IMR-90 (cell line): ENCODE measurements around the gene GNAO1. TPM values are rescaled to one million over a fixed set of nuclear protein-coding genes. Genes with fewer than 3 reads are reported as not detected.

Source experiments
- ATAC-seq: fragments of 200-7000 bp; cut with Tn5 transposase; 2 replicates; pipeline ENCODE4 v1.9.1; 2020; ENCODE audit warnings: low read depth, mild to moderate bottlenecking, moderate library complexity
- BruUV-seq: library from RNA; stranded (reverse); fragments of 400-500 nt; replicated peaks from 2 replicates; lab custom pipeline; 2021; lab: Mats Ljungman, UMichigan
- CTCF ChIA-PET: fragments of 300-600 bp; formaldehyde crosslinking; extraction: SDS; loops from one replicate; lab custom pipeline; 2021; ENCODE audit warnings: antibody characterized with exemption; lab: Yijun Ruan, JAX
- POLR2A ChIA-PET: fragments of 300-600 bp; sonication (Branson Sonifier 250); formaldehyde crosslinking; loops from one replicate; lab custom pipeline; 2022; ENCODE audit warnings: antibody characterized with exemption; ENCODE audit not compliant: unreplicated experiment; lab: Charles Lee
- DNase-seq: peaks from one replicate; pipeline ENCODE4 v3.0.0; 2013
- H2AFZ ChIP-seq: replicated peaks from 2 replicates; pipeline ENCODE3; 2013; ENCODE audit warnings: low read length, mild to moderate bottlenecking; ENCODE audit not compliant: poor library complexity
- H2AK5ac ChIP-seq: 2 replicates; pipeline ENCODE4 v1.6.1; 2013; ENCODE audit warnings: low read depth, low read length, inconsistent platforms
- H2AK9ac ChIP-seq: replicated peaks from 2 replicates; pipeline ENCODE3; 2013; ENCODE audit warnings: mild to moderate bottlenecking, low read depth, low read length, moderate library complexity; ENCODE audit not compliant: poor library complexity
- H2BK120ac ChIP-seq: 2 replicates; pipeline ENCODE4 v1.6.1; 2013; ENCODE audit warnings: low read depth, low read length, inconsistent platforms
- H2BK15ac ChIP-seq: 3 replicates; pipeline ENCODE4 v1.6.1; 2013; ENCODE audit warnings: low read depth, low read length, inconsistent platforms
- H2BK20ac ChIP-seq: 2 replicates; pipeline ENCODE4 v1.6.1; 2013; ENCODE audit warnings: low read depth, mild to moderate bottlenecking, inconsistent platforms, low read length, moderate library complexity
- H2BK5ac ChIP-seq: 2 replicates; pipeline ENCODE4 v1.6.1; 2013; ENCODE audit warnings: mild to moderate bottlenecking, low read depth, low read length, inconsistent platforms; ENCODE audit not compliant: poor library complexity, severe bottlenecking
- H3K14ac ChIP-seq: replicated peaks from 2 replicates; pipeline ENCODE4 v1.6.1; 2013; ENCODE audit warnings: low read depth, low read length, inconsistent platforms
- H3K18ac ChIP-seq: 2 replicates; pipeline ENCODE4 v1.6.1; 2013; ENCODE audit warnings: low read depth, low read length, control low read depth
- H3K23ac ChIP-seq: 2 replicates; pipeline ENCODE4 v1.6.1; 2013; ENCODE audit warnings: low read depth, low read length, inconsistent platforms
- H3K27ac ChIP-seq: 2 replicates; pipeline ENCODE4 v1.5.1; 2013; ENCODE audit warnings: mild to moderate bottlenecking, control low read depth, low read length; ENCODE audit not compliant: insufficient read depth
- H3K27me3 ChIP-seq: 2 replicates; pipeline ENCODE4 v1.6.1; 2013; ENCODE audit warnings: low read length; ENCODE audit not compliant: control insufficient read depth, insufficient read depth
- H3K36me3 ChIP-seq: 2 replicates; pipeline ENCODE4 v1.6.1; 2013; ENCODE audit warnings: low read length, mixed read lengths; ENCODE audit not compliant: control insufficient read depth, insufficient read depth
- H3K4ac ChIP-seq: 2 replicates; pipeline ENCODE4 v1.6.1; 2013; ENCODE audit warnings: low read depth, low read length, inconsistent platforms
- H3K4me1 ChIP-seq: 2 replicates; pipeline ENCODE4 v1.6.1; 2013; ENCODE audit warnings: low read length, mixed read lengths; ENCODE audit not compliant: control insufficient read depth, insufficient read depth
- H3K4me2 ChIP-seq: 2 replicates; pipeline ENCODE4 v1.6.1; 2013; ENCODE audit warnings: low read depth, mild to moderate bottlenecking, control low read depth, low read length, moderate library complexity
- H3K4me3 ChIP-seq: 2 replicates; pipeline ENCODE4 v1.5.1; 2013; ENCODE audit warnings: low read depth, mild to moderate bottlenecking, control low read depth, low read length, moderate library complexity; ENCODE audit not compliant: insufficient read depth
- H3K56ac ChIP-seq: 2 replicates; pipeline ENCODE4 v1.6.1; 2013; ENCODE audit warnings: low read length, inconsistent platforms; ENCODE audit not compliant: insufficient read depth; ENCODE audit errors: extremely low read depth
- H3K79me1 ChIP-seq, 2 experiments: 2 replicates each; pipeline ENCODE4 v1.6.1; 2013; ENCODE audit warnings: low read length in 2 of 2, inconsistent platforms in 1 of 2, low read depth in 1 of 2
- H3K9ac ChIP-seq: 2 replicates; pipeline ENCODE4 v1.6.1; 2013; ENCODE audit warnings: low read depth, low read length, control low read depth
- H3K9me1 ChIP-seq: 2 replicates; pipeline ENCODE4 v1.6.1; 2013; ENCODE audit warnings: low read length, inconsistent platforms; ENCODE audit not compliant: insufficient read depth
- H3K9me3 ChIP-seq: 2 replicates; pipeline ENCODE4 v1.6.1; 2013; ENCODE audit warnings: low read length; ENCODE audit not compliant: control insufficient read depth, insufficient read depth
- H4K20me1 ChIP-seq: 2 replicates; pipeline ENCODE4 v1.6.1; 2013; ENCODE audit warnings: low read length, inconsistent platforms; ENCODE audit not compliant: insufficient read depth
- H4K5ac ChIP-seq: 2 replicates; pipeline ENCODE4 v1.6.1; 2013; ENCODE audit warnings: mild to moderate bottlenecking, low read depth, low read length, control low read depth
- H4K8ac ChIP-seq, 2 experiments: 2 replicates each; pipeline ENCODE4 v1.6.1; 2013; ENCODE audit warnings: low read depth in 2 of 2, low read length in 2 of 2, control low read depth in 1 of 2, inconsistent platforms in 1 of 2
- H4K91ac ChIP-seq: 2 replicates; pipeline ENCODE4 v1.6.1; 2013; ENCODE audit warnings: low read depth, low read length, inconsistent platforms; ENCODE audit not compliant: insufficient read depth
- RAD21 ChIP-seq: IDR thresholded peaks from 2 replicates; pipeline ENCODE4 v1.6.1; 2012; ENCODE audit warnings: low read length, improper control_type of control experiment
- WGBS, 2 experiments: methylation state at CpG; one replicate each; pipeline versions ENCODE4 v1.1.5 to v1.1.7; 2013; ENCODE audit warnings: missing lambda C conversion rate in 2 of 2; ENCODE audit not compliant: insufficient read length in 1 of 2; ENCODE audit errors: extremely low coverage in 2 of 2; 5-methylcytosine and 5-hydroxymethylcytosine counted together
- dilution Hi-C: fragments of 300-500 bp; cut with HindIII; formaldehyde crosslinking; loops from one replicate; pipeline ENCODE4 v1.14.3; 2018; ENCODE audit warnings: low sequenced_read_pairs; ENCODE audit not compliant: unreplicated experiment
- in situ Hi-C: fragments of 300-500 bp; cut with MboI; formaldehyde crosslinking; loops from 3 replicates; pipeline ENCODE4 v1.14.3; 2019; ENCODE audit warnings: low sequenced_read_pairs, inconsistent platforms, mixed read lengths
- intact Hi-C: fragments of 100-400 bp; cut with micrococcal nuclease; formaldehyde crosslinking; loops from 2 replicates; pipeline ENCODE4 v1.10.0; 2022
- polyA plus RNA-seq, 3 experiments: library from polyadenylated mRNA; depleted of rRNA; stranded (reverse); fragments of >200 nt; gene quantifications; 2 replicates each; pipeline ENCODE4 v1.2.3, GENCODE V29; 2012; ENCODE audit warnings: low replicate concordance in 1 of 3
- total RNA-seq: library from RNA; depleted of rRNA; stranded (reverse); fragments of >200 nt; gene quantifications from 2 replicates; pipeline ENCODE4 v1.2.3, GENCODE V29; 2012

GNAO1 gene
- total and polyA plus RNA-seq, 2 of the 4 experiments (the other 2 are of a cell fraction): under 0.01 to 0.07 TPM

DNA sequence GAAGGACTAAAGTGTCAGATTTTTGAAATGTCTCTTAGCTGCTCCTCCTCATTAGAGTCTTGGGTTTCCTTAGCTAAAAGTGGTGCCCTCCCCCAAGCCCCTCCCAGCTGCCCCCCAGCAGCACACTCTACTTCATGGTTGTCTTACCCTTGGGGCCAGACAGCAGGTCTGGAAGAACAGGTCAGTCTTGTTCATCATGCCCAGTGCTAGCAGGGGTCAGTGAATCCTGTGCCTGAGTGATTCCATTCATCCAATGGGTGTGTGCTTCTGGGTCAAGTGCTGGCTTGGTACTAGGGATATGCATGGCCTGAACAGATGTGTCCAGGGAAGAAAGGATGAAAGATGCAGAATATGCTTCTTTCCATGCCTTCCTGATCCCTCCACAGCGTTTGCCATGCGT, 93.2 kb downstream of the GNAO1 start:
- Histone ChIP-seq H3K27me3 (peaks cover 13% of the 10 kb centered on the region; the same call in 1 of the 2 replicates), H3K9ac (no peak overlapping the region), H3K4ac (no peak overlapping the region), H3K79me1 (no peaks in the 10 kb centered on the region), H3K4me1 (no peaks in the 10 kb centered on the region), H3K14ac (no peak overlapping the region), H4K91ac (no peak overlapping the region), H2BK120ac (no peak overlapping the region), H2AFZ (no peak overlapping the region), H3K23ac (no peak overlapping the region), H3K4me3 (no peak overlapping the region), H3K9me3 (no peaks in the 10 kb centered on the region), H2AK9ac (no peak overlapping the region), H2BK5ac (no peak overlapping the region), H3K18ac (no peak overlapping the region), H2AK5ac (no peak overlapping the region), H2BK20ac (no peak overlapping the region), H4K8ac (no peak overlapping the region), H3K36me3 (no peaks in the 10 kb centered on the region), H3K27ac (no peak overlapping the region), H3K9me1 (no peaks in the 10 kb centered on the region; the same call in 1 of the 2 replicates), H3K56ac (no peak overlapping the region), H2BK15ac (no peak overlapping the region), H4K5ac (no peak overlapping the region), H3K4me2 (no peak overlapping the region), H4K20me1 (no peaks in the 10 kb centered on the region)
- DNase-seq: no peak
- WGBS, 2 experiments: no CpG with 5 or more reads among the region's 2 CpGs
- ATAC-seq: no peak
- CTCF ChIA-PET: no interaction called here
- BruUV-seq: no TSS peak
- dilution Hi-C loops: no loop called here
- in situ Hi-C loops: no loop called here
- intact Hi-C loops: no loop called here
- POLR2A ChIA-PET: no interaction called here
- TF ChIP-seq RAD21: no peak
